Ishikawa (cell line): ENCODE data around the gene MAP6.

Experiments used
- CEBPB ChIP-seq: IDR thresholded peaks from 2 replicates; pipeline ENCODE4 v1.6.1; 2012
- CREB1 ChIP-seq: IDR thresholded peaks from 2 replicates; pipeline ENCODE4 v1.6.1; 2012; ENCODE audit warnings: low read depth
- EGR1 ChIP-seq: IDR thresholded peaks from 2 replicates; pipeline ENCODE4 v1.6.1; 2012
- EP300 ChIP-seq: IDR thresholded peaks from 2 replicates; pipeline ENCODE4 v1.6.1; 2012; ENCODE audit warnings: borderline replicate concordance
- FOXM1 ChIP-seq: IDR thresholded peaks from 2 replicates; pipeline ENCODE4 v1.6.1; 2012; ENCODE audit warnings: low read depth, borderline replicate concordance
- MAX ChIP-seq: IDR thresholded peaks from 2 replicates; pipeline ENCODE4 v1.6.1; 2012
- NFIC ChIP-seq: IDR thresholded peaks from 2 replicates; pipeline ENCODE4 v1.6.1; 2012
- RAD21 ChIP-seq: IDR thresholded peaks from 2 replicates; pipeline ENCODE4 v1.6.1; 2012; ENCODE audit warnings: low read depth
- REST ChIP-seq: IDR thresholded peaks from 2 replicates; pipeline ENCODE4 v1.6.1; 2012; ENCODE audit warnings: low read depth, mild to moderate bottlenecking
- TAF1 ChIP-seq: IDR thresholded peaks from 2 replicates; pipeline ENCODE4 v1.6.1; 2012; ENCODE audit warnings: low read depth, mild to moderate bottlenecking
- TCF12 ChIP-seq: IDR thresholded peaks from 2 replicates; pipeline ENCODE4 v1.6.1; 2012; ENCODE audit warnings: low read depth
- TEAD4 ChIP-seq: IDR thresholded peaks from 2 replicates; pipeline ENCODE4 v1.6.1; 2012
- USF1 ChIP-seq: IDR thresholded peaks from 2 replicates; pipeline ENCODE4 v1.6.1; 2012
- YY1 ChIP-seq: IDR thresholded peaks from 2 replicates; pipeline ENCODE4 v1.6.1; 2012; ENCODE audit warnings: low read depth
- ZBTB7A ChIP-seq: IDR thresholded peaks from 2 replicates; pipeline ENCODE4 v1.6.1; 2012; ENCODE audit warnings: low read depth

The MAP6 gene

GRCh38 chr11:75616281-75616680 is 52.6 kb downstream of the MAP6 start:
- no peak for TF ChIP-seq NFIC
- TF ChIP-seq ZBTB7A, result no peak

- TF ChIP-seq MAX (no peak), ZBTB7A (no peak), REST (no peak), TEAD4 (no peak)
These were observed 53.1 kb downstream of the MAP6 start for GRCh38 chr11:75615751-75616150.

- no peak for TF ChIP-seq TEAD4
- no peak for TF ChIP-seq YY1
- TF ChIP-seq NFIC, result no peak
- no peak for TF ChIP-seq CEBPB
- no peak for TF ChIP-seq REST
- no peak for TF ChIP-seq CREB1
These were observed 57.0 kb downstream of the MAP6 start for GRCh38 chr11:75611823-75612222.

GRCh38 chr11:75606099-75606498 is 62.7 kb downstream of the MAP6 start:
- TF ChIP-seq FOXM1, result no peak
- no peak for TF ChIP-seq ZBTB7A
- no peak for TF ChIP-seq MAX
- TF ChIP-seq EGR1, result no peak
- TF ChIP-seq REST, result no peak
- TF ChIP-seq TCF12, result no peak
- no peak for TF ChIP-seq USF1
- TF ChIP-seq NFIC, result no peak
- TF ChIP-seq EP300, result no peak
- TF ChIP-seq TEAD4, result no peak
- no peak for TF ChIP-seq YY1
- TF ChIP-seq TAF1, result no peak
- TF ChIP-seq CEBPB, result no peak
- TF ChIP-seq CREB1, result no peak

GRCh38 chr11:75603791-75604736 is 64.8 kb downstream of the MAP6 start:
- TF ChIP-seq NFIC, result no peak
- no peak for TF ChIP-seq TEAD4
- TF ChIP-seq CEBPB, result no peak
- no peak for TF ChIP-seq REST
- no peak for TF ChIP-seq ZBTB7A
- TF ChIP-seq TAF1, result no peak
- no peak for TF ChIP-seq CREB1
- no peak for TF ChIP-seq YY1
- TF ChIP-seq MAX, result no peak
- no peak for TF ChIP-seq EGR1
- TF ChIP-seq EP300, result no peak
- no peak for TF ChIP-seq USF1
- no peak for TF ChIP-seq FOXM1
- no peak for TF ChIP-seq RAD21
- TF ChIP-seq TCF12, result no peak
